AG09319 (cell line): ENCODE results near the gene CHMP4A.

Experiments
- DNase-seq: peaks from one replicate; pipeline ENCODE4 v3.0.0-alpha.2; 2010; ENCODE audit warnings: low read depth; ENCODE audit errors: extremely low read depth
- TF ChIP-seq, protein P1 (sequence below): IDR thresholded peaks from 2 replicates; pipeline ENCODE4 v1.5.1; 2011; ENCODE audit warnings: low read depth, mild to moderate bottlenecking, inconsistent platforms, low read length, moderate library complexity

The CHMP4A gene

DNA sequence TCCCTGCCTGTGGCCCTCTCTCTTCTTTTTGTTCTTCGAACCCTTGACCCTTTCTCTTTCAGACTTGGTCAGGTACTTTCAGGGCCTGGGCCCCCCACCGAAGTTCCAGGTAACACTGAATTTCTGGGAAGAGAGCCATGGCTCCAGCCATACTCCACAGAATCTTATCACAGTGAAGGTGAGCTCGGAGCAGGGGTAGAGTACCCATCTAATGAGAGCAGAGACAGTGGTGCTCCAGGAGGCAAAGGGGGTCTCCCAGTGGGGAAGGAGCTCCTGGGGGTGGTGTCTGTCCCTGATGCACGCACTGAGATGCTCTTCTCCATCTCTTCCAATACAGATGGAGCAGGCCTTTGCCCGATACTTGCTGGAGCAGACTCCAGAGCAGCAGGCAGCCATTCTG lies 47.5 kb downstream of the CHMP4A start:
- no peak for DNase-seq
- TF ChIP-seq, protein P1, sequence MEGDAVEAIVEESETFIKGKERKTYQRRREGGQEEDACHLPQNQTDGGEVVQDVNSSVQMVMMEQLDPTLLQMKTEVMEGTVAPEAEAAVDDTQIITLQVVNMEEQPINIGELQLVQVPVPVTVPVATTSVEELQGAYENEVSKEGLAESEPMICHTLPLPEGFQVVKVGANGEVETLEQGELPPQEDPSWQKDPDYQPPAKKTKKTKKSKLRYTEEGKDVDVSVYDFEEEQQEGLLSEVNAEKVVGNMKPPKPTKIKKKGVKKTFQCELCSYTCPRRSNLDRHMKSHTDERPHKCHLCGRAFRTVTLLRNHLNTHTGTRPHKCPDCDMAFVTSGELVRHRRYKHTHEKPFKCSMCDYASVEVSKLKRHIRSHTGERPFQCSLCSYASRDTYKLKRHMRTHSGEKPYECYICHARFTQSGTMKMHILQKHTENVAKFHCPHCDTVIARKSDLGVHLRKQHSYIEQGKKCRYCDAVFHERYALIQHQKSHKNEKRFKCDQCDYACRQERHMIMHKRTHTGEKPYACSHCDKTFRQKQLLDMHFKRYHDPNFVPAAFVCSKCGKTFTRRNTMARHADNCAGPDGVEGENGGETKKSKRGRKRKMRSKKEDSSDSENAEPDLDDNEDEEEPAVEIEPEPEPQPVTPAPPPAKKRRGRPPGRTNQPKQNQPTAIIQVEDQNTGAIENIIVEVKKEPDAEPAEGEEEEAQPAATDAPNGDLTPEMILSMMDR: no peak

DNA sequence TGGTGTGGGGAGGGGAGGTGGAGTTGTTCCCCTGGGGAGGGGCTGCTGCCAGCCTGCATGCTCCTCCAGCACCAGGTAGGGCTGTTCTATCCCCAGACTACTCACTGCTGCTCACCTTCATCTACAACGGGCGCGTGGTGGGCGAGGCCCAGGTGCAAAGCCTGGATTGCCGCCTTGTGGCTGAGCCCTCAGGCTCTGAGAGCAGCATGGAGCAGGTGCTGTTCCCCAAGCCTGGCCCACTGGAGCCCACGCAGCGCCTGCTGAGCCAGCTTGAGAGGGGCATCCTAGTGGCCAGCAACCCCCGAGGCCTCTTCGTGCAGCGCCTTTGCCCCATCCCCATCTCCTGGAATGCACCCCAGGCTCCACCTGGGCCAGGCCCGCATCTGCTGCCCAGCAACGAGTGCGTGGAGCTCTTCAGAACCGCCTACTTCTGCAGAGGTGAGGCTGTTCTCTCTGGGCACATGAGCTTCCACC lies 48.7 kb downstream of the CHMP4A start:
- TF ChIP-seq, protein P1: no peak
- no peak for DNase-seq

DNA sequence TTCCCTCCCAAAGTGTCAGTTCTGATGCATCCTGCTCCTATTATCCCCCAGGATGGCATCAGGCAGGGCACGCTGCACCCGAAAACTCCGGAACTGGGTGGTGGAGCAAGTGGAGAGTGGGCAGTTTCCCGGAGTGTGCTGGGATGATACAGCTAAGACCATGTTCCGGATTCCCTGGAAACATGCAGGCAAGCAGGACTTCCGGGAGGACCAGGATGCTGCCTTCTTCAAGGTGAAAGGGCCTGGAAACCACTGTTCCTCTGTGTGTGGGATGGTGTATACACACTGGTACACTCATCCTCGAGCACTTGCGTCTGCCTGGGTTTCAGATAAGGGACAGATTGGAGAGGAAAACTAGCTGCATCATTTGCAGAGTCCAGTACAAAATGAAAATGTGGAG lies 51.2 kb downstream of the CHMP4A start:
- TF ChIP-seq, protein P1: no peak
- no peak for DNase-seq

DNA sequence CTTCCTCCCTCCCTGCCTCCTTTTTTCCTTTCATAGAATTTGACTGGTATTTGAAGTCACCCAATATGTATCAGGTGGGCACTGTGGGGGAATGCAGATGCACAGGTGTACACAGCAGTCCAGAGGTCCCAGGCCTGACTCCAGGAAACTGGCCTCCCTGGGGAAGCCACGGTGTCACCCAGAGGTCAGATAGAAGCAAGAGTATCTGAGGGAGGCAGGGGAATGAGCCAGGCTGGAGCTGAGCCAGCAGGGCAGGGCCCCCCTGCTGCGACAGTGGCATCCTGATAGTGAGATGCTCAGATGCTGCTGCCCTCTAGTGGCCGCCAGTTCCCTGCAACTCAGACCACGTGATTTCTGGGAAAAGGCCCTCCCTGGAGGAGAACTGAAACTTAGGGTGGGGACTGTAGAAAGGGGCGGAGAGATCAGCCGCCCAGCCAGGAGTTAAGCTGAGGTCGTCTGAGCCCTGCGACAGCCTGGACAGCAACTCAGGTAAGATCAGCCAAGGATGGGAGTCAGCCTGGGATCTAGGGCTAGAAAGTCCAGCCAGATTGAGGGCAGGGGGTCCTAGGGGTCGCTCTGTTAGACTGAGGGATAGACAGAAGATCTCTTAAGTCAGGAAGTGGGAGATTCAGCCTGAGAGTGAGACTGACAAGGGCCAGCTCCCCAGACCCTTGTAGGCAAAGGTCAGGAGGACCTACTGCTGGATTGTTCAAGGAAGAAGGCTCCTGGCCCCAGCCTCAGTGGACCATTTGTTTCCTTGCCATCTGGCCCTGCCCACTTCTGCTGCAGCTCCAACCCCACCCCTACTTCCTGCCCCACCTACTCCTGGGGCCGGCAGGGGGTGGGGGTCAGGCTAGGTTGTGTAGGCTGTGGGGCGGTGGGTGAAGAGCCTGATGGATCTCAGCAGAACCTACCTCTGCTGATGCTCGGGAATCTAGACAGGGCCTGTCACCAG lies 52.2 kb downstream of the CHMP4A start, which contains the start of gene IRF9:
TSS of gene IRF9 (plus strand) at position 416 of the 955 bp plus-strand sequence. CDS start 880 bp downstream, outside the sequence.
- TF ChIP-seq, protein P1: peak; percentile 93
- DNase-seq: peak; percentile 90

GRCh38 chr14:24160499-24160849 lies 52.8 kb downstream of the CHMP4A start:
- TF ChIP-seq, protein P1: no peak
- no peak for DNase-seq

DNA sequence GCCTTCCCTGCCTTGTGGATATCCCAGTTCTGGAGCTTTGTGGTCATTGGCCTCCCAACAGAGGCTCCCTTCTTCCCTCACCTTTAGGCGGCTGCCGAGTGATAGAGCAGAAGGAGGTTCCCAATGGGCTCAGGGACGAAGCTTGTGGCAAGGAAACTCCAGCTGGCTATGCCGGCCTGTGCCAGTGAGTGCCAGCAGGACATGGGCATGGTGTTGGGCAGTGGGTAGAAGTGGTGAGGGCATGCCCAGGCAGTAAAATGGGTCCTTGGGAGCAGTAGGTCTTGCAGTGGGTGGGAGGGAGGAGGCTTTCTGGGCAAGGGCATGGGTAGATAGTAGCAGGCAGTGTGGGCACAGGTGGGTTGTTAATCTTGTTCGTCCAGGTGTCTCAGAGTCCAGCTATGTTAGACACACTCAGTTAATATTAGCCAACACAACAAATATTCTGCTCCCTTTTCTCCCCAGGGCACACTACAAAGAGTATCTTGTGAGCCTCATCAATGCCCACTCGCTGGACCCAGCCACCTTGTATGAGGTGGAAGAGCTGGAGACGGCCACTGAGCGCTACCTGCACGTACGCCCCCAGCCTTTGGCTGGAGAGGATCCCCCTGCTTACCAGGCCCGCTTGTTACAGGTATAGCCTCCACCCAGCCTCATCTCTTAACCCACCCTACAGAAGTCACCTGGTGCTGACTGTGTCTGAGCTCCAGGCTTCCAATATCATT lies 53.4 kb downstream of the CHMP4A start:
- DNase-seq: no peak
- TF ChIP-seq, protein P1: no peak
